H1 (cell line): ENCODE measurements around the gene SLC23A2.

Experiments
- FOSL1 ChIP-seq: IDR thresholded peaks from 2 replicates; pipeline ENCODE4 v1.6.1; 2011; ENCODE audit warnings: mild to moderate bottlenecking, low read depth, low read length, moderate library complexity; ENCODE audit not compliant: insufficient read depth
- NANOG ChIP-seq: IDR thresholded peaks from 2 replicates; pipeline ENCODE4 v1.6.1; 2011; ENCODE audit warnings: low read length, low read depth, mild to moderate bottlenecking, inconsistent platforms; ENCODE audit not compliant: insufficient read depth, poor library complexity, severe bottlenecking
- SAP30 ChIP-seq: fragments of 300-600 bp; sonication (generic); IDR thresholded peaks from 2 replicates; pipeline ENCODE4 v1.7.1; 2012; ENCODE audit warnings: low read length, moderate library complexity, mild to moderate bottlenecking, inconsistent platforms; ENCODE audit not compliant: insufficient read depth, insufficient replicate concordance
- TAF1 ChIP-seq: IDR thresholded peaks from 2 replicates; pipeline ENCODE4 v1.6.1; 2011; ENCODE audit warnings: mild to moderate bottlenecking, low read depth, low read length

GRCh38 chr20:4979841-4980410 is 21.4 kb downstream of the SLC23A2 start:
- TF ChIP-seq TAF1 (no peak), NANOG (no peak), SAP30 (no peak), FOSL1 (no peak)
